HG02885 (cell line): ENCODE measurements around the gene LYPD6B.

Experiments used
- ATAC-seq: cut with Tn5 transposase; IDR thresholded peaks from one replicate; pipeline ENCODE4 v1.9.1; 2021; ENCODE audit warnings: mild to moderate bottlenecking; ENCODE audit not compliant: unreplicated experiment, poor library complexity

Gene LYPD6B

DNA sequence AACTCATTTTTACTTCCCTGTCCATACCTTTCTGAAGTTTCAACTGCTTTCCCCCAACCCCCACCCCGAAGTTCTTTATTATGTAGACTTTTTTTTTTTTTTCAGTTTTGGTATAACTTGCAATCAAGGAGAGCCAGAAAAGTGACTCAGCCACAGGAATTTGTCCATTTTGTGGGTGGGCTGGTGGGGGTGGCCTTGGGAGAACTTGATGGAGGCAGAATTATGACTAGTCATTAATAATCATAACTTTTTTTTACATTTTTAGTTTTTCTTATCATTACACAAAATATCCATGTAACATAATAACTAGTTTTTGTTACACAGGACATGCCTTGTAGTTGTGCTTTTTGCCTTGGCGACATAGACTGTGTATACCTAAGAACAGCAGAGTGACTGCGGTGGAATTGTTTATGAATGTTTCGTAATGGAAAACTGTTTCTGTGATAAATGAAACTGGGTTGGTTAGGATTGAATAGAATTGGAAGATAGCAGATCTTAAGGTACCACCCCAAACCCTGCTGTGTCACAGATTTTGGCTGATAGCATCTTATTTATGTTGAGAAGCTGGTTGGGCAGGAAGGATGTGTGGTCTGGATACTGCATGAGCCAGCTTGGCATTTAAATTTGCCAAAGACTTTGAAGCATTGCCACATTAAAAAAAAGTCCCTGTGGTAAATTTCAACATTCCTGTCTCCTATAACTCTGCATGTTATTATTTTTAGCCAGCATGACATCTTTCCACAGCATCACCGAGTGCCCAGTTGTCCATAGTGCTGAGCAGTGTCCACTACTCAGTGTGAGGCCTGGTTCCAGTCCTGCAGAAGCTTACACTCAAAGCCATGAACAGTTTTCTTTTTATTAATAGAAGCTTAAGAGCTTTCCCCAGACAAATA, 30.7 kb downstream of the LYPD6B start:
- no peak for ATAC-seq

DNA sequence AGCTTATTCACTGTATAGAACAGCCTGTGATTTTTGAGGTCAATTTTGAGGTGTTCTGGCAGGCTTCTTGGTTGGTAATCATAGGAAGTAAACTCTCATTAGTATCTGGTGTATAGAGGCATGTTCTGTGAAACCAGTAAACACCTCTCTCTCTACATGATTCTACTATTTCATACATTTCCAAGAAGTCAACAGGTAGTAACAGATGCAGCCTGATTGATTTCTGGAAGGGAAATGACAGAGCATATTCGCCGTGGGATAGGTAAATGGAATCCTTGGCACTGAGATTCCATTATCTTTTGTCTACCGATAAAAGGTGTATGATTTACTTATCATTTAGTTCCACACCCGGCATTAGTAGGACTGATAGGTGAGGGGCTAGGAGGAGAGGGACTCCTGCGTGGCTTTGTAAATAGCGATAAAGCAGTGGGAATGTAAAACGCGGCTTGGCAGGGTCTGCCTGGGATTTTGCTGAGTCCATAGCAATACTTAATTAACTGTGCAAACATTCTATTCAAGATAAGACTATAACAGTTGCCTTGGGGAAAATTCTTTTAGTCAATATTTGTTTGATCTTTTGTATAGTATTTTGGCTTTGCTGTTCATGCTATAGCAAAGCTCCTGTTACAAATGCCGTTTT, 32.3 kb downstream of the LYPD6B start:
- no peak for ATAC-seq

DNA sequence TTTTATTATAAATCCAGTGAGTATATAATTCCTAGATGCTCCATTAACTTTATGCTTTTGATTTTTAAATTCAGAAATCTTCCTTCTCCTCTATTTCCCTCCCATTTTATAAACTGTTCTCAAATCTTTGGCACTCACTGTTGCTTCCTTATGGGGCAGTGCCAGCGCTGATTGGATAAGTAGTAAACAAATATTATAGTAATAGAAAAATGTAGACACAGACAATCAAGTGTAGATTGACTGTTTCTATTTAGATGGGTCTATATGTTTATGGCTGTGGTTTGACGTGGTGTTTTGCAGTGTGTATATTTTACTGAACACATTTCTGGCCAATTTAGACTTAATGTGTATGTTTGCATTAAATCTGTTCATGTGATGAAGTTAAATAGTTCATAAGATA, 36.6 kb downstream of the LYPD6B start:
- no peak for ATAC-seq

DNA sequence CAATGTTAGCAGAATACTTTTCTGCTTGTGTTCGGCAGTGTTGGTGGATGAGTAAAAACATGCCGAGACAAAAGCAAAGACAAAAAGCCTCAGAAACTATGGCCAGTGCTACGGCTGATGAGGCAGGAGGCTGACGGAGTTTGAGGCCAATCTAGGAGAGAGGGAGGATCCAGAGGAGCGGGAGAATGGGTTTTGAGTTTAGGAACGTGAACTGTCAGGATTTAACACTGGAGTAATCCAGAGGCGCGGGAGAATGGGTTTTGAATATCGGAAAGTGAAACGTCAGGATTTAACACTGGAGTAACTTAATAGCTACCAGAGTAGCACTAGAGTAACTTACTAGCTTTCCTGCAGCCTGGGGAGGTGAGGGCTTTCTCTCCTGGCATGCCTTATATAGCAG, 37.4 kb downstream of the LYPD6B start:
- no peak for ATAC-seq

DNA sequence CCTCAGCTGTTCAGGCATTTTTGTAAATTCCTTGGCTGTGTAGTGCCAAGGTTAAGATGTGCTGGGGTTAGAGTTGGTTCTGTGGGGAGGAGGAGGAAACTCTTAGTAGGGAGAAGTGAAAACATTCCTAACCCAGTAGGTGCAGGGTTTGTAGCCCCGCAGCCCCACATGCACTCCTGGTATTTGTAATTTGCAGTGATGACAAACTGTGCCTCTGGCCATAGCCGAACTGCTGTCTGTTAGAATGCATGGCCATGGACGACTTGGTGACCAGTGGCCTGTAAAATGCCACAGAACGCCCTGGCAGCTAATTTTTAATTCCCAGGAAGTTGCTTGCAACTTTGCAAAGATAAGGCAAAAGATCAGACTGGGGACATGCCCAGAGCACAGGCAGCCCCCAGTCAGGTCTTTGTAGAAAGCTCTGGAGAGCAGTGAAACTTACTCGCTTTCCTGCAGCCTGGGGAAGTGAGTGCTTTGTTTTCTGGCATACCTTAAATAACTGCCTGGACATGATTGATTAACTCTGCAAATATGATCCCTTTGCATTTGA, 38.4 kb downstream of the LYPD6B start:
- no peak for ATAC-seq

DNA sequence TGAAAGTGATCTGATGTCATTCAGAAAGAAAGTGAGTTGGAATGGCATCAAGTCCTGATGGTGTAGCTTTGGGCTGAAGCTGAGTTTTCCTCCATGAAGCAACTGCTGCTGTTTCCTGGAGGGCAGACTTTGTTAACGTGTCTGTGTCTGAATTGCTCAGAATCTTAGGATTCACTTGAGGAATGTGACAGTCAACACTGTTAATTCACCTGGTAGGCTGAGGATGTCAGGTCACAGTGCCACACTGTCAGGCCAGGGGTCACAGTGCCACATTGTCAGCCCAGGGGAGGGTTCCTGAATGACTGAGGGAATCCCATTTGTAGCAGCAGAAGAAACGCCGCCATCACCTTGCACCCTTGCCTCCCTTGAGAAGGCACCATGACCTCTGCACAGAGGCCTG, 39.4 kb downstream of the LYPD6B start:
- no peak for ATAC-seq

DNA sequence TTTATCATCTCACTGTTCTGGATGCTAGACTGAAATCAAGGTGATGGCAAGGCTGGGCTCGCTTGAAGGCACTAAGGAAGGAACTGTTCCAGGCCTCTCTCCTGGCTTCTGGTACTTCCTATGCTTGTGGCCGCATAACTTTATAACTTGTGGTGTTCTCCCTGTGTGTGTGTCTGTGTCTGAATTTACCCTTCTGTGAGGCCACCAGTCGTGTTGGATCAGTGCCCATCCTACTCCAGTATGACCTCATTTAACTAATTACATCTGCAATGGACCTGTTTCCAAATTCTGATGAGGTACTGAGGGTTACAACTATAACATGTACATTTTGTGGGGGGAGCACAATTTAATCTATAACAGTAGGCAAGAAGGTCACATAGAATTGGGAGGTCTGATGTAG, 41.6 kb downstream of the LYPD6B start:
- ATAC-seq: no peak

DNA sequence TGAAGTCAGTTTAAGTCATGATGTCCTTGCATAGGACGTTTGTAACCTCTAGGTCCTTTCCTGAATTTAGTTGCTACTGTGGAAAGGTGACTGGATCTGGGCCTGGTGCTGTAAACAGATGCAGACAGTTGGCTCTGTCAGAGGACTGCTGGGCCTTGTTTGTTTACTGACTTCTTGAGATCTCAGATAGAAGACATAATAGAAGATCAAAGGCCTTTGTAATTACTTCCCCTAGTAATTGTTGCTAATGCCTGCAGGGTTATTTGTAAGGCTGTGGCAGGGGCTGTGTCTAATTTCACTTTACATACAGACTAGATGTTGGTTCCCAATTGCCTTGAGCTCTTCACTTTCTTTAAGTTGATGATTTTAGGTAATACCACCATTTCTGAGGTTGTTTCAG, 42.5 kb downstream of the LYPD6B start:
- no peak for ATAC-seq

DNA sequence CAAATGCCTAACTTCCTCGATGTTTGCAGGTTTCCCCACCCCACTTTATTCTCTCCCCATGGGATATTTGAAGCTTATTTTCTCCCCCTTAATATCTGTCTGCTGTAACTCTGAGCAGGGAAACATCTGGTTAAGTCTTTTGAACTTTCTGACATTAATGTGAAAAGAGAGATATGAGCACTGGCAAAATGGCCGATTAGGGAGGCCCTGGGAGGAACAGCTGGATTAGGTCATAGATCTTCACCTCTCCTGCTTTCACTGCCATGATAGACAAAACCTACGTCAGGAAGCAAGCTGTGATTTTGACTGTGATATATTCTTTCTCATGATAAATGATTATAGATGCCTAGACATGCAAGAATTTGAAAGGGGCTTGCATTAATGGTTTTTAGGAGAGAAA, 43.6 kb downstream of the LYPD6B start:
- no peak for ATAC-seq

DNA sequence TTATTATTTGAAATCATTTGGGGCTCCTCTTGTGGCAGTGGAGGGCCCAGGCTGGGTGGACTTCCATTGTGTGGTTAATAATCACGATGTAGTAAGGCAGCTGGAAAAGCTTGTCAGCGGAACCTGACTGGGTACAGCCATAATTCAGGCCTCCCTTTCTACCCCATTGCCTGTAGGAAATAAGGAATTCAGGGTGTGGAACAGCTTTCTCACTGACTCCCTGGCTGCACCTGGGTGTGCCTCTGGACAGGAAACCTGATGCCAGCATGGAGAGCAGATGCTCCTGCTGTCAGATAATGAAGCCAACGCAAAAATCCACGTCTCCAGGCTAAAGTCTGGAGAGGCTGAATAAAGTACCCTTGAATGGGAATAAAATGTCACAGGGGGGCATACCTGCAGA, 44.2 kb downstream of the LYPD6B start:
- no peak for ATAC-seq

DNA sequence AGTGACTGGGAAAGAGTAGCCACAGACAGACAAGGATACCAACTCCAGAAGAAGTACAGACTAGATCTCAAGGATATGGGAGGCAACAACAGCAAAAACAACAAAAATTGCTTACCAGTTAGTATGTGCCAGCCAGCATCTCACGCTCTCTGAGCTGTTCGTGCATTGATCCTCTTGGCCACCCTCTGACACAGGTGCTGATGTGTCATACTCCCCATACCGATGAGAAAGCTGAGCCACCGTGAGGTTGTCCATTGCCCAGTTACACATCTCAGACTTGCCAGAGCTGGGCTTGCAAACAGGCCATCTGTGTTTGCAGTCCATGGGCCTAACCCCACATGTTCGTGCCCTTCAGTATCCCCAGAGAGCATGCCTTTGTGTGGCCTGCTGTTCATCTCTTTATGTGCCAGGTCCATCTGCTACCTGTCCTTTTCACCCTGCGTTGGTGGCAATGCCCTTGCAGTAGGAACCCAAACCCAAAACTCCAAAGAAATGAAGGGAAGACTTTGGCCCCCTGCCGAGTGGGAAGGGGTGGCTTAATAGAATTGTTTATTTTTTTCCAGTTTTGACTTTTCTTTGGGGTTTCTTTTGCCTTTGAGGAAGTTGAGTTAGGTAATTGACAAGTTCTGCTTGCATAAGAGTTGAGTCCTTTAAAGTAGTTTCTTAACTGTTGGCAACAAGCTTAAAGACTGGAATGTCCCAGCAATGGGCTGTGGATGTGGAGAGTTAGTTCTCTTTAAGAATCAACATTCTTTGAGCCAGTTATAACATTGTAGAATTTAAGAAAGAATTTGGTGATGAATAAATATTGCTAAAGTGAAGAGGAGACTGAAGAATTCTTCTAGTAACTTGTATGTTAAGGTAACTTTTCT, 46.7 kb downstream of the LYPD6B start:
- ATAC-seq: no peak

DNA sequence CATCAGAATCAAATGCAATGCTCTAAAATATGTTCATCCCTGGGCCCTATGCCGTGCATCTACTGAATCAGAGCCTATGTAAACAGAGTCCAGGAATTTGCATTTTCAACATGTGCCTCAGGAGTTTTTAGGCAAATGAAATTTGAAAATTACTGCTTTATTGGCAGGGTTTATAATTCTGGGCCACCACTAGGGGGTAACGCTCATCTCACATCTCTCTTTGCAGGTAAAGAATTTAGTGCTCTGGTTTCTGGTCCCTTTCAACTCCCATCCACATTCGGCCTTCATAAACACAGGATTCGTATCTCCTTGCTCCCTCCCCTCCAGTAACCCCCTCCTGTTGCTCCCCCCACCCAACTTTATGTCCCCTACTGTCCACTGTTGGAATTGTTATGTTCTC, 49.3 kb downstream of the LYPD6B start:
- no peak for ATAC-seq

DNA sequence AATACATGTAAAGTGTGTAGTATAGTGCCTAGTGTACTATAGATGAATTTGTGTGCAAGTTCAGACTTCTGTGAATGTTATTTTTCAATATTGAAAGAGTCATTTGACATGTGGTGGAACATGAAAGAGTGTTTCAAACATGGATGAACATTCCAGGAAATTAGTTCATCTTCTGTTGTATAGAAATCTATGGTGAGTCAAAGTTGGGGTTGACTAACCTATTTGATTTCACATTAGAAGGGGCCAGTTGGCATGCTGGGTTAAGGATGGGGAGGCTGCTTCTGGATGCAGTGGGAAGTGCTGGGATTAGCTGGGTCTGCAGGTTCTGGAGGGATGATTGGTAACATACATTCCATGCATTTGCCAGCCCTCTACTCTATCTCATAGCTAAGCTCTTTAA, 50.6 kb downstream of the LYPD6B start:
- ATAC-seq: no peak

DNA sequence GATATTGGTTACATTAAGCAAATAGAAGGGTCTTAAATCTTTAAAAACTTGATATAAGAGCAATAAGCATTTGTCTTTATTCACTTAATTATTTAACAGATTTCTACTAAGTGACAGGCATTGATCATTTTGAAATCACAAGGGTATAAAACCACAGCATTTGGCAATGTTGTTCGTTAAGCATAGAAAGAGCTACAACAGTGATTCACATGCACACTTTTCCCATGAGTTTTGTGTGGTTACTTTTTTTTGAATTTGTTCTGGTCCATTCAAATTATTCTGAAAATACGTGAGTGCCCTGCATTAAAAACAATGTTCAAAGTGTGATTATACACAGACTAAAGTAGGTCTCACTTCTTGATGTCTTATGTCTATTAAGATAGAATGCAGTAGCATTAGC, 52.2 kb downstream of the LYPD6B start:
- no peak for ATAC-seq

DNA sequence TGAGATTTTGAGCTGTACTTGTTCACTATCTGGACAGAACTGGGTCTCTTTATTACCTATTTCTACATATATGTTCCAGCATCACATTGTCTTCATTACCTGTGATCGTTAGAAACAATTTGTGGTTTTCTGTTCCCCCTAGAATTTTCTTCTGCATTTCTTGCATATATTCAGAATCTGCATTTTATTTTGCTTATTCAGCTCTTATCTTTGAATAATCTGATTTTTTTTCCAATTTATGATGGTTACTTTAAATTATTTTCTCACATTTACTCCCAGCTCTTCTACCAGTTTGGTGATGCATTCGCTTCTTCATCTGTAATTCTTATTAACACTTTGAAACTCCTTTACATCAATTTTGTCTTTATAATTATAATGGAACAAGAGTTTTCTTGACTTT, 55.1 kb downstream of the LYPD6B start:
- ATAC-seq: no peak

DNA sequence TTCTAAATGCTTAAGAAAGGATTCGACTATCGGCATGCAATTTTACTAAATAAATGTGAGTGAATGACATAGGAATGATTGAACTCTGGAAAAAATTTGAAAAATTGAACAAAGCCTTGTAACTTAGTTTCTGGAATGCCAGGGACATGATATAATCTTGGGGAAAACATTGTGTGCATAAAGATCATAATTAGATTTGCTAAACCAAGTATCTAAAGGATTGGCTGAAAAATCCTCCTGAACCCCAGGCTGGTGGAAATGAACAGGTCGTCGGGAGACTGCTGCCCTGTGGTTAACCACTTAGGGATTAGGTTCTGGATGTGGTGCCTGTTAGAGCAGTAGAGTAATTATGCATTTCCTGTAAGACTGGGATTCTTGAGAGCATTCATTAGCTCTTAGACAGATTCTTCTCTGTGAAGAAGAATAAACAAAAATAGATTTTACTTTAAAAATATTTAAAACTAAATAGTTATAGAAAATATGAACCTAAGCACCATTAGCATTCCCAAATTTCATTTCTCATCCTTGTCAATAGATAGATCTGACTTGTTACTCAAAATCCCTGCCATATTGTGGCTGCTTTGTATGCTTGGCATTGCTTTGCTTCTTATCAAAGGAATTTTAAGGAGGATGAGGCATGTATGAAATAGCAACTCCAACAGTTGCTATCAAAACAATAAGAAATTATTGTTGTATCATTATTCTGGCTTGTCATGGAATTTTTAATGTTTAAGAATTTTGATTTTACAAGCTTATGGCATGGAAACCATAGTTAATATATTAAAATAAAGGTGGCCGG, 55.9 kb downstream of the LYPD6B start:
- ATAC-seq: no peak

DNA sequence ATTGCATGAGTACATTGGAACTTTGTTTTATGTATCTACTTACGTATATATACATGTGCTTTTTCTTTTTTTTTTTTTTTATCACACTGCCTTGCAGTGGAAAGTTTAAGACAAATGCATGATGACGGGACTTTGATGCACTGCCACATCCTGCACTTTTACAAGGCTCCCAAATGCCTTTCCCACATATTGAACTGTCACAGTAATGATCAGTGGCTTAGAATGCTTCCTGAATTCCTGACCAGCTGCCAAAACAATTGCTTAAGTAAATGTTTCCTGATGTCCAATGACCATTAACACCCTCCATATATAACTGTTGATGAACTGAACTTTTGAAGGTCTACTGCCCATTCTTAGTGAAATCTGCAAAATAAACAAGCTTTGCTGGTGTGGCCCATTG, 60.2 kb downstream of the LYPD6B start:
- ATAC-seq: no peak

DNA sequence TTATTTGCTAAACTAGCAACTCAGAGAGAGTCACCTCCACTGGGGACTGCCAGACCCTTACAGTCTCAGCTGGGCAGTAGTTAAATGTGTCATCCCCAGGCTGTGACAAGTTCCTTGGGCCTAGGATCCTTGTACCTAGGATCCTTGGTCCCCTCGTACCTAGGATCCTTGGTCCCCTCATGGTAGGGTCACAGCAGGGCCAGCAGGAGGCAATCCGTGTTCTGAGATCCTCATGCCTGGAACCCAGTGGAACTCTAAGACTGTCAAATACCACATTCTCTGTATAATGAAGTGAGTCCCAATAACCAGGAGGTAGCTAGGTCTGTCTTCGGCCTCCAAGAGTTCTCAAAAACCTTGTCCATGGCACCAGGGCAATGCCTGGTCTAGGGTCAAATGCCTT, 60.8 kb downstream of the LYPD6B start:
- no peak for ATAC-seq

DNA sequence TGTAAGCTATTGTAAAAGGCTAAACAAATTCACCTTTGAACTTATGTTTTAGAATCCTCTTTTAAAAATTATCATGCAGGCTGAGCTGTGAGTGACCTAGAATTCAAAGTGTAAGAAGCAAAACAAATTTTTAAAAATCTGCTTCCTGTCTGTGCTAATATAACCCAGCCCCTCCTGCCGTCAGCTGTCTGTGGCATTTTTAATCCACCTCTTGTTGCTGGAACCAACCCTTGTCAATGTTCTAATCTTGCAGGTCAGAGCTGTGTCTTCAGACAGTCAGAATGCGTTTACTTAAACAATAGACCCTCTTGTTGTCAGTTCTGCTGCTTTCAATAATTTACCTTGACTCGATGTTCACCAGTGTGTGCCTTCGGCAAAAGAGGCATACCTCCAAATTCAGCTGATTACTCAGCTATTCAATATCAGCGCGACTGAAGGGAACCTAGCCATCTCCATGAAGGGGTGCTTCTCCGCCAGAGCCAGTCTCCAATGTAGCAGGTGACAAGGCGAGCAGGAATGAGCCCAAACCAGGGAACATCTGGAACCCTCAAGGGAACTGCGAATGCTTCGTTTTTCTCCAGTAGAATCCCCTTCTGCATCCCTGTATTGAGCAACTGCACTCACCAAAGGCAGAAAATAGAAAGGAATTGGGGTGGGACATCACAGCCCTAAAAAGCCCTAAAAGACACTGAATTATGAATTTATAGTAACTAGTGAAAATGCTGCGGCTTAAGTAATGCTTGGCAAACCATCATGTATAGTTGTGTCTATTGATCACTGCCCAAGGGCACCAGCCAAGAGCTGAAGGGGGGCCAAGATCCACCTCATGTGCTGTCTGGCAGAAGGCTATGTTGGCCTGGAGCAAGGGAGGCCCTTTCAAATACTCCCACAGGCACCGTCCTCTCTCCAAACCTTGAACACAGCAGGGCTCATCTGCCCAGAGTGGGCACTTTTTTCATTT, 62.5 kb downstream of the LYPD6B start:
- no peak for ATAC-seq
